ENCODE measurements around the gene AKR1D1.

DNA sequence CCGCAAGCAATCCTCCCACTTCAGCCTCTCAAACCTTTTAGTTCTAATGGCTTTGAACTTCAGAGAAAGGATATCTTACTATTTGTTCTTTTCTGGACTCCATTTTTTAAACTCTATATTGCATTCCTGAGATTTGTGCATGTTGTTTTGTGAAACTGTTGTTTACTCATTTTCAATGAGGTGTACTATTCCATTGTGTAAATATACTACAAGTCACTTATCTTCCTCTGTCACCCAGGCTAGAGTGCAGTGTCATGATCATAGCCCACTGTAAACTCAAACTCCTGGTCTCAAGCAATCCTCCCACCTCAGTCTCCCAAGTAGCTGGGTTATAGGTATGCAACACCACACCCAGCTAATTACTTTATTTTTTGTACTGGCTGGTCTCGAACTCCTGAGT lies 31.4 kb upstream of the AKR1D1 start:
- TF ChIP-seq, protein P1, sequence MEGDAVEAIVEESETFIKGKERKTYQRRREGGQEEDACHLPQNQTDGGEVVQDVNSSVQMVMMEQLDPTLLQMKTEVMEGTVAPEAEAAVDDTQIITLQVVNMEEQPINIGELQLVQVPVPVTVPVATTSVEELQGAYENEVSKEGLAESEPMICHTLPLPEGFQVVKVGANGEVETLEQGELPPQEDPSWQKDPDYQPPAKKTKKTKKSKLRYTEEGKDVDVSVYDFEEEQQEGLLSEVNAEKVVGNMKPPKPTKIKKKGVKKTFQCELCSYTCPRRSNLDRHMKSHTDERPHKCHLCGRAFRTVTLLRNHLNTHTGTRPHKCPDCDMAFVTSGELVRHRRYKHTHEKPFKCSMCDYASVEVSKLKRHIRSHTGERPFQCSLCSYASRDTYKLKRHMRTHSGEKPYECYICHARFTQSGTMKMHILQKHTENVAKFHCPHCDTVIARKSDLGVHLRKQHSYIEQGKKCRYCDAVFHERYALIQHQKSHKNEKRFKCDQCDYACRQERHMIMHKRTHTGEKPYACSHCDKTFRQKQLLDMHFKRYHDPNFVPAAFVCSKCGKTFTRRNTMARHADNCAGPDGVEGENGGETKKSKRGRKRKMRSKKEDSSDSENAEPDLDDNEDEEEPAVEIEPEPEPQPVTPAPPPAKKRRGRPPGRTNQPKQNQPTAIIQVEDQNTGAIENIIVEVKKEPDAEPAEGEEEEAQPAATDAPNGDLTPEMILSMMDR (IDR thresholded peaks at IDR 0.05; ENCODE audit: low read depth, low read length): no peak
- no peak for TF ChIP-seq POLR2A (IDR thresholded peaks at IDR 0.05; ENCODE audit: extremely low read depth, insufficient read length)
